ENCODE measurements around the gene TMEM256.

The TMEM256 gene

DNA sequence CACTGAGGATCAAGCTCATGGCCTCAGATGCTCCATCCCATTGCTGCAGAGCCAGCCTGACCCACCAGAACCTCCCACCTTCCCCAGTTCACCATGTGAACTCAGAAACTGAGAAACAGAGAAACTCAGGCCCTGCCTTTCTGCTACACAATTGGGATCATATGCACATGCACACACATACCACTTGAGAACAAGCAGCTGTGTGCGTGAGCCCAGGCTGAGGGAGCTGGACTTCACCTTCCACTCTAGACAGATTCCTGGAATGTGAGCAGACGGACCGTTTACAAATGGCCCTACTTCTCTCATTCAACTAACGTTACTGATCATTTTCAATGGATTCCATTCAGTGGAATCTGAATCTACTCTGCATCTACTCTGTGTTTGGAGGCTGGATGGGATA is 19.8 kb upstream of the TMEM256 start:
- TF ChIP-seq GATA3 (IDR thresholded peaks at IDR 0.05; ENCODE audit: low read depth, low read length) (no peak), GATA2 (IDR thresholded peaks at IDR 0.05; ENCODE audit: low read depth, low read length) (no peak)

DNA sequence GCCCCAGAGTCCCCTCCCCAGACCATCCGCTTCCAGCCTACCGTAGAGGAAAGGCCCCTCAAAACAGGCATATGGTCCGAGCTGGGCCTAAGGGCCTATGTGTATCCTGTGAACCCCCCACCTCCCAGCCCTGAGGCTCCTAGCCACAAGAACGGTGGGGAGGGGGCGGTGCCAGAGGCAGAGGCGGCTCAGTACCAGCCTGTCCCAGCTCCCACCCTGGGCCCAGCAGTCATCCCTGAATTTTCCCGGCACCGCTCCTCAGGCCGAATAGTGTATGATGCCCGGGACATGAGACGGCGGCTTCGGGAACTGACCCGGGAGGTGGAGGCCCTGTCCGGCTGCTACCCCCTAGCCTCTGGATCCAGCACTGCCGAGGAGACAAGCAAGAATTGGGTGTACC is 17.3 kb upstream of the TMEM256 start:
- no peak for TF ChIP-seq GATA3 (IDR thresholded peaks at IDR 0.05; ENCODE audit: low read depth, low read length)

- TF ChIP-seq GATA2 (IDR thresholded peaks at IDR 0.05; ENCODE audit: low read depth, low read length), result no peak
- TF ChIP-seq GATA3 (IDR thresholded peaks at IDR 0.05; ENCODE audit: low read depth, low read length), result no peak
Measured at GRCh38 chr17:7419819-7420610, 16.1 kb upstream of the TMEM256 start, which contains the start of gene SPEM1. Gene SPEM1, plus strand, starts transcription at chr17:7420324. Its CDS starts 61 bp downstream, at chr17:7420385.

DNA sequence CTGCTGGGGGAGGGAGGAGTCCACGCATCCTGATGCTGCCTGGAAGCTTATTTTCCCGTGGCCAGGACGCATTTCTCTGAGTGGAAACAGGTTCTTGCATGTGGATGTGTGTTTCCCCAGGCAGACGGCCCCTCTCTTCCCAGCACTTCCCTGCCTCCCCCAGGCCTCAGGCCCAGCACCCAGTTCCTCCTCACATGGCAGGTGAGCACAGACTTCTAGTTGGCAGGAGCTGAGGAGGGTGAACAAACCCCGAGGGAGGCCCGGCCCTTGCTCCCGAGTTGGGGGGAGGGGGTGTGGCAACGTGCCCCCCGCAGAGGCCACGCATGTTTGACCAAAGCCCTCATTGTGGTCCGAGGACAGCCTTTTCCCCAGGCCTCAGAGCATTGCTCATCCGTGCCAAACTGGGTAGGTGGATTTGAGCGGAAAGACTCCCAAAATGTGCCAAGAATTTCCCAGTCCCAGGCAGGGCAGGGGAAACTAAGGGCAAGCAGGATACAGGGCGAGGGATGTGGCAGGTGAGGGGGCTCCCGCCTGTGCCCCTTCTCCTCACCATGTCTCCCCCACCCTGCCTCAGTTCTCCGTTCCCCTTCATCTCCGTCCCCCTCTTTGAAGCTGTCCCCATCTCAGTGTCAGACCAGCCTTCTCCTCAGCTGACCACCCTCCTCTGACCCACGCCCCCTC is 14.7 kb upstream of the TMEM256 start:
- TF ChIP-seq GATA2 (IDR thresholded peaks at IDR 0.05; ENCODE audit: low read depth, low read length) (no peak), GATA3 (IDR thresholded peaks at IDR 0.05; ENCODE audit: low read depth, low read length) (no peak)

DNA sequence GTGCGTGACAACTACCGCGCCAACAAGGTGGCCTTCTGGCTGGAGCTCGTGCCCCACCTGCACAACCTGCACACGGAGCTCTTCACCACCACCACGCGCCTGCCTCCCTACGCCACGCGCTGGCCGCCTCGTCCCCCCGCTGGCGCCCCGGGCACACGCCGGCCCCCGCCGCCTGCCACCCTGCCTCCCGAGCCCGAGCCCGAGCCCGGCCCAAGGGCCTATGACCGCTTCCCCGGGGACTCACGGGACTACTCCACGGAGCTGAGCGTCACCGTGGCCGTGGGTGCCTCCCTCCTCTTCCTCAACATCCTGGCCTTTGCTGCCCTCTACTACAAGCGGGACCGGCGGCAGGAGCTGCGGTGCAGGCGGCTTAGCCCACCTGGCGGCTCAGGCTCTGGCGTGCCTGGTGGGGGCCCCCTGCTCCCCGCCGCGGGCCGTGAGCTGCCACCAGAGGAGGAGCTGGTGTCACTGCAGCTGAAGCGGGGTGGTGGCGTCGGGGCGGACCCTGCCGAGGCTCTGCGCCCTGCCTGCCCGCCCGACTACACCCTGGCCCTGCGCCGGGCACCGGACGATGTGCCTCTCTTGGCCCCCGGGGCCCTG is 13.3 kb upstream of the TMEM256 start:
- TF ChIP-seq GATA3 (IDR thresholded peaks at IDR 0.05; ENCODE audit: low read depth, low read length) (no peak), GATA2 (IDR thresholded peaks at IDR 0.05; ENCODE audit: low read depth, low read length) (no peak)

DNA sequence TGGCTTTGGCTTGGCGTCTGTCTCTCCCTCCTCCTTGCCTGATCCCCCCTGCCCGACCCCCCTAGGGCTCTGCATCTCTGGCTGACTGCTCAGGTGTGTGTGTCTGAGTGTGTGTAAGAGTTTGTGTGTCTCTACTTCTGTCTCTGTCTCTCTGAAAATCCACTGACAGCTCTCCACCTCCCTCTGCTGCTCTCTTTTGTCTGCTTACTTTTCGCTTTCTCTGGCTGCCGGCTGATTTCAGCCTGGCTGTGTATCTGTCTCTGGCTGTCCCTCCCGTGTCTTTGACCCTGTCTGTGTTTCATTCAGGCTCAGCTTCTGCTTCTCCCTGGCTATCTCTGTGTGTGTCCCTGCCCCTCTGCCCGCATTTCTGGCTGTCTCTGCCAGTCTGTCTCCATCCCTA is 12.4 kb upstream of the TMEM256 start:
- TF ChIP-seq GATA3 (IDR thresholded peaks at IDR 0.05; ENCODE audit: low read depth, low read length), result no peak

- no peak for TF ChIP-seq GATA2 (IDR thresholded peaks at IDR 0.05; ENCODE audit: low read depth, low read length)
- no peak for TF ChIP-seq GATA3 (IDR thresholded peaks at IDR 0.05; ENCODE audit: low read depth, low read length)
Measured at GRCh38 chr17:7415784-7416183, 11.9 kb upstream of the TMEM256 start.

DNA sequence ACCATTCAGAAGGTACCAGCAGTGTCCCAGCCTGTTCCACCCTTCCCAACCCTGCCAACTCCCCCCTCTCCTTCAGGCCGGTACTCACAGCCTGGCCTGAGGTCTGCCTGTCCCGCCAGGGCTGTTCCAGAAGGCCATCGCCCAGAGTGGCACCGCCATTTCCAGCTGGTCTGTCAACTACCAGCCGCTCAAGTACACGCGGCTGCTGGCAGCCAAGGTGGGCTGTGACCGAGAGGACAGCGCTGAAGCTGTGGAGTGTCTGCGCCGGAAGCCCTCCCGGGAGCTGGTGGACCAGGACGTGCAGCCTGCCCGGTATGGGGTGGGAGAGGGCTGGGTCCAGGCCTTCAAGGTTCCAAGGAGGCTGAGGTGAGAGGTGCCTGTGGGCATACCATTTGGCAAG is 10.9 kb upstream of the TMEM256 start:
- TF ChIP-seq GATA3 (IDR thresholded peaks at IDR 0.05; ENCODE audit: low read depth, low read length) (no peak), GATA2 (IDR thresholded peaks at IDR 0.05; ENCODE audit: low read depth, low read length) (no peak)

DNA sequence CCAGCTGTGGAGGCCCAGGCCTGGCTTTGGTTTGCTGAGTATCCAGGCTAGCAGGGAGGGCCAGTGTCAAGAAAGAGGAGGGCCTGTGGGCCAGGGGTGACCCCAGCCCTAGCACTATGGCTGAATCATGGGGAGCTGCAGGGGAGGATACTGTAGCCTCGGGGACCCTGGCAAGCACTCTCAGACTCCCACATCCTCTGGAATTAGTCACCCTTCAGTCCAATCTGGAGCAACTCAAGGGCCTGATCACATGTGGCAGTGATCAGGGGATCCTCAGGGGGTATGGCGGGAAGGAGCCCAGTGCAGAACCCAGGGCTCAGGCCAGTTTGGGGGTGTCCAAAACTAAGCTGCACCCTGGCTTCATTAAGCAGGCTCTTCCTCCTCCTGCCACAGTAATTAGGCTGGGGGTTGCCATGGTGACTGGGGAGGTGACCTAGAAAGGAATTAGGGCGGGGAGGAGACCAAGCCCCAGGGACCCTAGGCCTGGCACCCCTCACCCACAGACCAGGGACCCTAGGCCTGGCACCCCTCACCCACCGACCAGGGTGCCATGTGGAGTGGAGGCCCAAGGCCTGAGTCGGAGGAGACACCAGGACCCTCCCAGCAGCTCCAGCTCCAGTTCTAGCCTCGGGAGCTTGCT is 9.6 kb upstream of the TMEM256 start:
- TF ChIP-seq GATA2 (IDR thresholded peaks at IDR 0.05; ENCODE audit: low read depth, low read length) (no peak), GATA3 (IDR thresholded peaks at IDR 0.05; ENCODE audit: low read depth, low read length) (no peak)

DNA sequence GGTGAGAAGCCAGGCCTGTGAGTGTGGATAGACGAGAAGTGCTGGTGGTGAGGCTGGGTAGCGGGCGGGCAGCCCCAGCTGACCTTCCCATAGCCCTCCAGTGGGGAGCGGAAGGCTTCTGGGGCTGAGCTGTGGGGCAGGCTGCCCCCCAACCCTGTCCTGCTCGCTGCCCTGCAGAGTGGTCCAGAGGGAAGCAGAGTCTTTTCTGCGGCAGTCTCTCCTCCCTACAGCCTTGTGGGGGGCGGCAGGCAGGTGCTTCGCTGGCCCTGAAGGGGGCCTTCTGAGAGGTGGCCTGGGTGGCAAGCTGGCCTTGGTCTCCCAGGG is 7.5 kb upstream of the TMEM256 start:
- TF ChIP-seq GATA3 (IDR thresholded peaks at IDR 0.05; ENCODE audit: low read depth, low read length) (no peak), GATA2 (IDR thresholded peaks at IDR 0.05; ENCODE audit: low read depth, low read length) (no peak)

GRCh38 chr17:7410634-7411426 is 6.9 kb upstream of the TMEM256 start:
- no peak for TF ChIP-seq GATA3 (IDR thresholded peaks at IDR 0.05; ENCODE audit: low read depth, low read length)
- no peak for TF ChIP-seq GATA2 (IDR thresholded peaks at IDR 0.05; ENCODE audit: low read depth, low read length)

- TF ChIP-seq GATA2 (IDR thresholded peaks at IDR 0.05; ENCODE audit: low read depth, low read length), result no peak
Measured at GRCh38 chr17:7409716-7410115, 5.8 kb upstream of the TMEM256 start.

DNA sequence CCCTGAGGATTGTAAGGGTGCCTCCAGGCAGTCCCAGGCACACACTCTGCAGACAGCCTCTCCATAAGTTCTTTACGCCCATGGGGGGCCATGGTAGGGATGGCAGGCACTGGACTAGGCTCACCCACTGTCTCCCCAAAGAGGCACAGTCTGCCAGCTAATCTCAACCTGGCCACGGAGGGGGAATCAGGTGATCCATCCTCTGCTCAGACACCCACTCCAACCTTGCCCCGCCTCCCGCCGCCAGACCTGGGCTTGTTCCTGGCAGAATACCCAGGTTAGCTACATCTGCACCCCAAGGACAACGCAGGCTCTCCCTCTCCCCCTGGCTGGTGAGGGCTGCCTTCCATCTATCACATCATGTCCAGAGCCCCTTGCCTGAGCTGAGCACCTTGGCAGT is 5.0 kb upstream of the TMEM256 start:
- TF ChIP-seq GATA2 (IDR thresholded peaks at IDR 0.05; ENCODE audit: low read depth, low read length), result no peak
- no peak for TF ChIP-seq GATA3 (IDR thresholded peaks at IDR 0.05; ENCODE audit: low read depth, low read length)

- TF ChIP-seq GATA3 (IDR thresholded peaks at IDR 0.05; ENCODE audit: low read depth, low read length) (no peak), GATA2 (IDR thresholded peaks at IDR 0.05; ENCODE audit: low read depth, low read length) (no peak)
Measured at GRCh38 chr17:7408252-7408727, 4.4 kb upstream of the TMEM256 start.

All from SH-SY5Y (cell line).